ENCODE measurements around the gene MORN1.

The MORN1 gene

DNA sequence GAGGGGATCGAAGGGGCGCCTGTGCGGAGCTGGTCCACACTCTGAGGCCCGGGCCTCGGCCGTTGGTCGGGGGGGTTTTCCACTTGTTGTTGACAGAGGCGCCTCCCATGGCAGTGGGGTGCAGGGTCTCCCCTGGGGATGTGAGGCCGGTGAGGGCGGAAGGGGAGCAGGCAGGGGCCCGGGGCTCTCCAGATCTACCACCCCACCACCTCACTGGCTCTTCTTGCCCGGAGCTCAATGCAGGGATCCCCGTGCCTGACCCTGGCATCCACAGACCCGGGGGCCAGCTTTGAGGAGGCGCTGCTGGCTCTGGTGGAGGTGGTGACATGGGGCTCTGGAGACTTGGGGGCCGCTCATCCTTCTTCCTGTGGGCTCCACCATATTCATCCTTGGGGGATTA is 28.1 kb upstream of the MORN1 start:
- no peak for DNase-seq (ENCODE audit: low read depth in 2 of 2)

- DNase-seq (ENCODE audit: low read depth in 2 of 2) = no peak
These were observed 27.5 kb upstream of the MORN1 start for GRCh38 chr1:2418791-2419320.

- DNase-seq (ENCODE audit: low read depth in 2 of 2) = no peak
These were observed 26.5 kb upstream of the MORN1 start for GRCh38 chr1:2417833-2418225.

DNA sequence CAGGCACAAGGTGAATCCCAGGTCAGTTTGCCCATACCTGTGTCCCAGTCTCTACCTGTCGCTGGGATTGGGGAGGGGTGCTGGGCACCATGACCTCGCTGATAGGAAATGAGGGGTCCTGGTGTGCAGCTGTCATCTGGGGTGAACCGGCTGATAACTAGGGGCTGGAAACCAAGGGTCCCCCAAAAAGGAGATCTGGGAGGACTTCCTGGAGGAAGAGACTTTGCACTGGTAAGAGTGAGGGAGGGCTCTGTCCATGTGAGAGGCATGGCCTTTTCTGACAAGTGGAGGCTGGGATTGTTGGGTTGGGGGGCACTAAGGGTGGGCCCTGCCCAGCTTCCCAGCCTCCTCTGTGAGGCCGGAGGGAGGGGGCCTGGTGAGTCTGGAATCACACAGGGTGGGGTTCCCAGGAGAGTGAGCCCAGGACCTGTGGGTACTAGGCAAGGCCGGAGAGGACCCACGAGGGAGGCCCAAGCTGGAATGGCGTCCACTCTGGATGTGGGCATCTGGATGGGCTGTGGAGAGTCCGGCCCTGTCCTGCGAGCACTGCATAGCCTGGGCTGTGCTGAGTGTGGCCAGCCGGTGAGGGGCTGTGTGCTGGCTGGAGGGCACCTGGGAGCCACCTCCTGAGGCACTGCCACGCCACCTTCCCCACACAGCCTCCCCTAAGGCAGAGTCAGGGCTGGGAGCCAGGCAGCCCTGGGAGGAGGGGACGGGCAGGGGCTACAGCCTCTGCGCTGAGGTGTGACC is 25.9 kb upstream of the MORN1 start:
- no peak for DNase-seq (ENCODE audit: low read depth in 2 of 2)

DNA sequence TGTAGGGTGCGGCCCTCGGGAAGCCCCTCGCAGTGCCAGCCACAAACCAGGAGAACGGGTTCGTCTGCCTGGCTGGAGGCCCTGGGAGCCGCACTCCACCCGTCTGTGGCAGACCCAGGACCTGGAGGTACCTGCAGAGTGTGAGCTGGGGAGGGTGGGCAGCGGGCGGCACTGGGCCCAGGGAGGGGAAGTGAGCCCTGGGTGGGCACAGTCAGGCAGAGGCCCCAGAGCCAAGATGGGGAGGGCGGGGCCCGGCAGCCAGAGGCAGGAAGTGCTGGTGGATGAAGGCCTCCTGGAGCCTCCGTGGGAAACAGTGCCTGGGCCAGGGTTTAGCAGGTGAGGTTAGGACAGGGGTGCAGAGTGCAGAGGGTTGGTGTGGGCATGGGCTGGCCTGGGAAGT is 25.0 kb upstream of the MORN1 start:
- peak in 1 of 2 donors; percentile 19 for DNase-seq (ENCODE audit: low read depth in 2 of 2)

DNA sequence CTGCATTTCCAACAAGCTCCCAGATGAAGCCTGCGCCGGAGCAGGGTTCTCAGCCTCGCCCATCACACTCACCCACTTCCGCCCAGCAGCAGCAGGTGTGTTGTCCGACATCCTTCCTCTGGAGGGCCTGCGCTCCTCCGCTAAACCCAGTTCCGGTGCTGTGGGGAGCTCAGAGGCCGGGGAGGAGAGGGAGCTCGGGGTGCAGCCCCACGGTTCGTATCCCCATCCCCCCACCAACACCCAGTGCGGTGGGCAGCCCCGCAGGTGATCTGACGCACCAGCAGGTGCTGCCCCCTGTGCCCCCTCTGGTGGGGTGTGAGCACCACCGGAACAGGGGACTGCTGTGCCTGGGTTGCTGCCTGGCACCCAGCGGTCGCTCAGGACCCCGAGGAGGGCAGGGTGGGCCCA is 24.5 kb upstream of the MORN1 start:
- DNase-seq (ENCODE audit: low read depth in 2 of 2) = no peak

DNA sequence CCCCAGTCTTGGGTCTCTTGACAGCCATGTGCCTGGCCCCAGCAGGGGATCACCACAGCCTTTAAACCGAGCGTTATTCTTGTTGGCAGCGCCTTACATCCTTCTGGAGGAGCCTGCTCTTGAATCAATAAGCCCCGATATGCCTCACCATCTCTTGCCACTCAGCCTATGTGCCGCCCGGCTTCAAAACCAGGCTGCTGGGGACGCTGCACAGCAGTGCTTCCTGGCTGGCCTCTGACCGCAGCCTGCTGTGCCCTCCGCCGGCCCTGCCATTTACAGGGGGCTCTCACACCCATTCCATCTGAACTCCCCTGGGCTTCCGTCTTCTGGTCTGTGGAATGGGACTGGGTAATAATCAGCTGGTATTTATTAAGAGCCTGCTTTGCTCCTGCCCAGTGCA is 24.0 kb upstream of the MORN1 start:
- no peak for DNase-seq (ENCODE audit: low read depth in 2 of 2)

- DNase-seq (ENCODE audit: low read depth in 2 of 2) = peak; percentile 63 to 77
These were observed 23.1 kb upstream of the MORN1 start for GRCh38 chr1:2414297-2414958.

- DNase-seq (ENCODE audit: low read depth in 2 of 2) = no peak
These were observed 22.3 kb upstream of the MORN1 start for GRCh38 chr1:2413495-2414296.

GRCh38 chr1:2412773-2413494 is 21.6 kb upstream of the MORN1 start:
- no peak for DNase-seq (ENCODE audit: low read depth in 2 of 2)

GRCh38 chr1:2412395-2412772 is 21.0 kb upstream of the MORN1 start, which contains the start of gene PEX10:
TSS of gene PEX10 (minus strand) at chr1:2412564. CDS start at chr1:2412502, 62 bp downstream.
- peak; percentile 100 for DNase-seq (ENCODE audit: low read depth in 2 of 2)

DNA sequence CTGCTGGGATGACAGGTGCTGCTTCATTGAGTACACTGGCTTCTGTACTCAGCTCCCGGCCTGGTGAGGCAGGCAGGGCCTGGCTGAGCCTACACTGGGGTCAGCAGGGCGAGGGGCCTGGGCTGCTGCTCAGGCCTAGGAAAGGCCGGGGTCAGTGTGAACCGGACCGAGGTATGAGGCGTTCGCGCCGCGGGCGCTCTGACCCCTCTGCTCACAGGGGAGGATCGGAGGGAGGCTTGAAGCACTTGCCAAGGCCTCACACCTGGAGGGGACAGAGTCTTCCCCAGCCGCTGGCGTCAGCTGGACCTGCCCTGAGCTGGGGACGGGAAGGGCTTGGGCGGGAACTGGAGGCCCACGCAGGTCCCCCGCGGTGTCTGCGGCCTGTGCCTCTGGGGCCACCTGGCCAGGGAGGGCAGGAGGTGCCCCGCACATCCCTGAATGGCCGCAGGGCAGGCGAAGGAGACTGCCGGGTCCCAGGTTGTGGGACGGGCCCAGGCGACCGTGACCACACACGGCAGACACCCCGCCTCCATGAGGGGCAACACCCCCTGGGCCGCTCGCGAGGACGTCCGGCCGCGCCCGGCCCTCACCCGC is 20.5 kb upstream of the MORN1 start:
- DNase-seq (ENCODE audit: low read depth in 2 of 2) = no peak

- DNase-seq (ENCODE audit: low read depth in 2 of 2) = no peak
These were observed 18.4 kb upstream of the MORN1 start for GRCh38 chr1:2409745-2410144.

DNA sequence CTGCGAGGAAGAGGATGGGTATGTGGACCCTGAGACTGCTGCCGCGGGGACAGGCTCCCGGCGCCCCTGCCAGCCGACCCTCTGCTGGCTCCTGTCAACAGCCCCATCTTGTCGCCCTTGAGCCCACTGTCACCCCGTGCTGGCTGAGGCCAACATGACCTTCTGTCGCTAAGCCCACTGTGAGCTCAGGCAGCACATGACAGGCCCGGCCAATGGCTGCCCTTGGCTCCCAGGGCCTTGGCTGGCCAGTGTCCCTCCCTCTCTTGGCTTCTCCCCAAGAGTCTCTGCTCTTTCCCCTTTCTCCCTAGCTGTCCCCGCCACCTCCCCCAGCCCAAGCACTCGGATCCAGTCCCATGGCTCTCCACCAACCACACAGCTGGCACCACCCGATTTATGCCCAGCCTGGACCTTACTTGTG is 17.5 kb upstream of the MORN1 start:
- no peak for DNase-seq (ENCODE audit: low read depth in 2 of 2)

DNA sequence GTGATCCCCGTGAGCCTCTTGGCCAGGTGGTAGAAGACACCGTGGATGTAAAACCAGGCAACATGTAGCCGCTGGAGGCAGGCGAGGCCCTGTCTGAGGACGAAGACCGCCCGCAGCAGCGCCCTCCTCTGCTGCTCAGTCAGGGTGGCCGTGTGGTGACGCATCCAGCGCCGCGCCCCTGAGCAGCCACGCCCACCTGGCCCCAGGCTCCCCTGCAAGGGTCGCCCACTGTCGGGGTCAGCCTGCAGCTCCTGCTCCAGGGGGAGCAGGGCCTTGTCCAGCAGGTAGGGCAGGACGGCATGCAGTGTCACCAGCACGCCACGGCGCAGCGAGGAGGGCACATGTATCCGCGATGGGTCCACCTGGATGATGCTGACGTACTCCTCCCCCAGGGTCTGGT is 17.1 kb upstream of the MORN1 start:
- no peak for DNase-seq (ENCODE audit: low read depth in 2 of 2)

- DNase-seq (ENCODE audit: low read depth in 2 of 2) = no peak
These were observed 16.6 kb upstream of the MORN1 start for GRCh38 chr1:2407991-2408275.

DNA sequence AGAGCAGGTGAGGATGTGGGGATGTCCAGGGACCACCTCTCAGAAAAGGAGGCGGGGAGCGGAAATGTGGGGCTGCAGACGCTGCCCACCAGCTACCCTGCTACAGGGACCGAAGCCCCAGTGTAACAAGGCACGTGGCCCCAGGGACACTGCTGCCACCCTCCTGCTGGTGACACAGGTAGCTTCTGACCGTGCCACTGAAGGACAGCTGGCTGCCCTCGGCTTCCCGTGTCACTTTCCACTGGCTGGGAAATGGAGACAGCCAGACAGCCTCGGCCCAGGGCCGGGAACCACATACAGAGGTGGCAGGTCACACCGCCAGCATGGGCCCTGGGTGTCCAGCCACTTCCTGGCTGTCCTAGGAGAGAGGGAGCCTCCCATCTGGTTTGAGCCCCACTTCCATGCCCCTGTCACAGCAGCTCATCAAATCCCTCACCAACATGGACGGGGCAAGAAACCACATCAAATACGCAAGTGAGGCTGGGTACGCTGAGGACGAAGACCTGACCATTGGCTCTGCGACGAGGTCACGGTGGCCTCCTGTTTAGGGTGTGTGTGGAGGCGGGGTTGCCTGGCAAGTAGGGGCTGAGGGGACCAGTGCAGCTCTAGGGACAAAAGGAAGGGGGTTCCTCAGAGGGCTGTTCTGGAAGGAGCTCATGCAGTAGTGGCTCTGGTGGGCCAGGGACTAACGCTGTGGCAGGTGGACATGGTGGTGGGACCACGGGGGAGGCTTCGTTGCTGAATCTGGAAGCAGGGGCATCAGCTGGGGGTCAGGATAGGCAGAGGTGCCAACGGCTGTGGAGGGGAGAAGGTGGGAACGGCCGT is 16.0 kb upstream of the MORN1 start:
- DNase-seq (ENCODE audit: low read depth in 2 of 2) = no peak

DNA sequence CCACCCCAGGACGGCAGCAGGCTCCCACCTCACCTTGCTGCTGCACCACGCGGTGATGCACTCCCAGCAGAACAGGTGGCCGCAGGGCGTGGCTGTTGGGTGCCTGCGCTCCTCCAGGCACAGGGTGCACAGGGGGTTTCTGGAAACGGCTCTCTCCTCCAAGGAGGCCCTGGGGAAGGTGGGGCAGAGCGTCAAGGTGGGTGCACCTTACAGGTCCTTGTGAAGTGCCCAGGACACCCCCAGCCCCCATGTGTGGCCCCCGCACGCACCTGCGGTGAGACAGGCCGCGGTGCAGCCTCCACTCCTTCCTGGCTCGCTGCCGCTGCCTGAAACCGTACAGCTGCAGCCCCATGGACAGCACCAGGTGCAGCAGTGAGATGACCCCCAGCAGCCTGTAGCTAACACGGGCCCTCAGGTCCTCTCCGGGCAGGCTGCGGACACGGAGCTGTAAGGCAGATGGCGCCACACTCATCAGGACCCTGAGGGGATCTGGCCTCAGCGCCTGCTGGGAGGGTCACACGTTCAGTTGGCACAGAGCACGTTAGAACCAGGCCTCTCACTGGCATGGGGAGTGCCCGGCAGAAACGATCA is 15.2 kb upstream of the MORN1 start:
- no peak for DNase-seq (ENCODE audit: low read depth in 2 of 2)

- DNase-seq (ENCODE audit: low read depth in 2 of 2) = no peak
These were observed 14.4 kb upstream of the MORN1 start for GRCh38 chr1:2405588-2406295.
